Activated gamma-delta T cell treated with anti-CD3 and anti-CD28 coated beads, Interleukin-2, amount 50 U/mL, for 16 hours (primary cell): ENCODE results near the gene NRL.

ENCODE experiments used
- DNase-seq: peaks from one replicate; pipeline ENCODE4 v3.0.0-alpha.2; 2020; ENCODE audit warnings: low read depth

Gene NRL

GRCh38 chr14:24098927-24099813 lies 15.6 kb downstream of the NRL start:
- DNase-seq, result no peak

- DNase-seq, result no peak
These were observed 16.4 kb downstream of the NRL start for GRCh38 chr14:24098229-24098926.

- no peak for DNase-seq
These were observed 18.1 kb downstream of the NRL start for GRCh38 chr14:24096545-24097181.

GRCh38 chr14:24095271-24096068 lies 19.3 kb downstream of the NRL start:
- peak; percentile 19 for DNase-seq

- no peak for DNase-seq
These were observed 19.9 kb downstream of the NRL start for GRCh38 chr14:24094841-24095270.

- DNase-seq, result peak; percentile 78
These were observed 20.6 kb downstream of the NRL start, which contains the start of gene PCK2 for GRCh38 chr14:24093901-24094840. Gene PCK2 (plus strand): TSS chr14:24094311. CDS start chr14:24094406, 95 bp downstream.

- DNase-seq, result no peak
These were observed 21.4 kb downstream of the NRL start for GRCh38 chr14:24093207-24093900.

GRCh38 chr14:24092505-24093206 lies 22.1 kb downstream of the NRL start:
- DNase-seq, result no peak

GRCh38 chr14:24092110-24092504 lies 22.6 kb downstream of the NRL start:
- no peak for DNase-seq

- no peak for DNase-seq
These were observed 24.9 kb downstream of the NRL start for GRCh38 chr14:24089890-24090289.

- no peak for DNase-seq
These were observed 26.7 kb downstream of the NRL start for GRCh38 chr14:24088095-24088494.

- DNase-seq, result no peak
These were observed 27.7 kb downstream of the NRL start for GRCh38 chr14:24087004-24087403.

- DNase-seq, result no peak
These were observed 28.4 kb downstream of the NRL start for GRCh38 chr14:24086193-24086955.

- no peak for DNase-seq
These were observed 29.5 kb downstream of the NRL start for GRCh38 chr14:24085215-24085614.

- DNase-seq, result no peak
These were observed 30.3 kb downstream of the NRL start for GRCh38 chr14:24084440-24084839.

GRCh38 chr14:24083462-24083861 lies 31.3 kb downstream of the NRL start:
- no peak for DNase-seq

GRCh38 chr14:24082411-24083080 lies 32.2 kb downstream of the NRL start:
- no peak for DNase-seq

GRCh38 chr14:24081739-24082211 lies 33.0 kb downstream of the NRL start:
- no peak for DNase-seq
